Measurements from ENCODE around the gene C17orf107.
"Not testable (repeated sequence)": the region's sequence is repeated elsewhere in the genome, so short reads cannot be mapped to it uniquely, and the experiment has no call there.

Gene C17orf107

DNA sequence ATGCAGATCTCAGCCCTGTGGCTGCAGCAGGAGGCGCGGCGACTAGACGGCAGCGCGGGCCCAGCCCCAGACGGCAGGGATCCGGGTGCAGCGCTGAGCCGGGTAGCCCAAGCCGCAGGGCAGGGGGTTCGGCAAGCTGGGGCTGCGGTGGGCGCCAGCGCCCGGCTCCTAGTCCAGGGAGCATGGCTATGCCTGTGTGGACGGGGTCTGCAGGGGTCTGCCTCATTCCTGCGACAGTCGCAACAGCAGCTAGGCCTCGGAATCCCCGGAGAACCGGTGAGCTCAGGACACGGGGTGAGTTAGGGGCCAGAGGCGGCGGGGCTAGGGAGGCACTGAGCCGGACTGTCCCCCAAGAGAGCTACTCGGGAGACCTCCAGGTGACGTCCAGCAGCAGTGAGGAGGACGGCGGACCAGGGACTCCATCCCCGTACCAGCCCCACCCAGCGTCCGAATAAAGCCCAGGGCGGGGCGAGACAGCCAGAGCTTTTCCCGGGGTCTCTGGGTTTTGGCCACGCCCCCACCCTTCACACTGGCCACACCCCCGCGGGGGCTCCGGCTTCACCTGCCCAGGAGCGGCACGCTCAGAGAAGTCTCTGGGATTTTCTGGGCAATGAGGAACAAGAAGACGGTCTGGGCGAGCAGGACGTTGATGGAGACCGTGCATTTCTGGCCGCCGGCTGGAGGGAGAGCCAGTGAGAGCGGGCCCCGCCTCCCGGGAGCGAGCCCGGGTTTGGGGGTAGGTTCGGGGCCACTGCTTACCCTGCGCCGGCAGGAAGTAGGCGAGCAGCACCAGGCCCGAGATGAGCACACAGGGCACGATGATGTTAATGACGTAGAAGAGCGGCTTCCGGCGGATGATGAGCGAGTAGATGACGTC lies 1.1 kb downstream of the C17orf107 start:
- DNase-seq (ENCODE audit: extremely low read depth, insufficient read length): peak; percentile 66
- Histone ChIP-seq H3K27me3 (replicated peaks; ENCODE audit: control insufficient read depth, insufficient read depth, low read length) (no peaks in the 10 kb centered on the region), H3K4me3 (replicated peaks; ENCODE audit: low read depth, low read length) (peak overlapping the region; percentile 43), H3K36me3 (ENCODE audit: control insufficient read depth, insufficient read depth, low read length) (peaks cover 4% of the 10 kb centered on the region)
- TF ChIP-seq, protein P1, sequence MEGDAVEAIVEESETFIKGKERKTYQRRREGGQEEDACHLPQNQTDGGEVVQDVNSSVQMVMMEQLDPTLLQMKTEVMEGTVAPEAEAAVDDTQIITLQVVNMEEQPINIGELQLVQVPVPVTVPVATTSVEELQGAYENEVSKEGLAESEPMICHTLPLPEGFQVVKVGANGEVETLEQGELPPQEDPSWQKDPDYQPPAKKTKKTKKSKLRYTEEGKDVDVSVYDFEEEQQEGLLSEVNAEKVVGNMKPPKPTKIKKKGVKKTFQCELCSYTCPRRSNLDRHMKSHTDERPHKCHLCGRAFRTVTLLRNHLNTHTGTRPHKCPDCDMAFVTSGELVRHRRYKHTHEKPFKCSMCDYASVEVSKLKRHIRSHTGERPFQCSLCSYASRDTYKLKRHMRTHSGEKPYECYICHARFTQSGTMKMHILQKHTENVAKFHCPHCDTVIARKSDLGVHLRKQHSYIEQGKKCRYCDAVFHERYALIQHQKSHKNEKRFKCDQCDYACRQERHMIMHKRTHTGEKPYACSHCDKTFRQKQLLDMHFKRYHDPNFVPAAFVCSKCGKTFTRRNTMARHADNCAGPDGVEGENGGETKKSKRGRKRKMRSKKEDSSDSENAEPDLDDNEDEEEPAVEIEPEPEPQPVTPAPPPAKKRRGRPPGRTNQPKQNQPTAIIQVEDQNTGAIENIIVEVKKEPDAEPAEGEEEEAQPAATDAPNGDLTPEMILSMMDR (IDR thresholded peaks at IDR 0.05; ENCODE audit: insufficient read depth, low read length, poor library complexity, severe bottlenecking): no peak

DNA sequence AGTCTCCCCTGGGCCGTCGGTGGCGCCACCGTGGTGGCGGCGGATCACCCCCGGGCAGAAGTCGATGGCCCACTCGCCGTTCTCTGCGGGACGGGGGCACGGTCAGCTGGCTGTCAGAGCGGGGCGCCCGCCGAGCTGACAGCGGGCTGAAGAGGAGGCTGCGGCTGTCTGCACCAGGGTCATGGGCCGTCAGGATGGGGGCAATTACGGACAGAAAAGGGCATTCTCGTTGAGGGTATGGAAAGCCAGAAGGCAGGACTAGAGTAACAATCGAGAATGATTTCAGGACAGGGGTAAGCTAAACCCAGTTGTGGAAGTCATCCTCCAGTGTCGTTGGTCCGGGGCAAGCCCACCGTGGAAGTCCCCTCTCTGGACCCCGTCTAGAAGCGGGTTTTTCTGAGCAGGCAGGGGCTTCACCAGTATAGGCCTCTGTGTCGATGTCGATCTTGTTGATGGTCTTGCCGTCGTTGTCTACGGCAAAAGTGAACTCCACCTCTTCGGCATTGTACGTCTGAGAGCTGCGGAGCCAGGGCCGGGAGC lies 1.8 kb downstream of the C17orf107 start:
- peak overlapping the region; percentile 43 for H3K4me3 ChIP-seq (replicated peaks; ENCODE audit: low read depth, low read length)
- DNase-seq (ENCODE audit: extremely low read depth, insufficient read length): no peak

DNA sequence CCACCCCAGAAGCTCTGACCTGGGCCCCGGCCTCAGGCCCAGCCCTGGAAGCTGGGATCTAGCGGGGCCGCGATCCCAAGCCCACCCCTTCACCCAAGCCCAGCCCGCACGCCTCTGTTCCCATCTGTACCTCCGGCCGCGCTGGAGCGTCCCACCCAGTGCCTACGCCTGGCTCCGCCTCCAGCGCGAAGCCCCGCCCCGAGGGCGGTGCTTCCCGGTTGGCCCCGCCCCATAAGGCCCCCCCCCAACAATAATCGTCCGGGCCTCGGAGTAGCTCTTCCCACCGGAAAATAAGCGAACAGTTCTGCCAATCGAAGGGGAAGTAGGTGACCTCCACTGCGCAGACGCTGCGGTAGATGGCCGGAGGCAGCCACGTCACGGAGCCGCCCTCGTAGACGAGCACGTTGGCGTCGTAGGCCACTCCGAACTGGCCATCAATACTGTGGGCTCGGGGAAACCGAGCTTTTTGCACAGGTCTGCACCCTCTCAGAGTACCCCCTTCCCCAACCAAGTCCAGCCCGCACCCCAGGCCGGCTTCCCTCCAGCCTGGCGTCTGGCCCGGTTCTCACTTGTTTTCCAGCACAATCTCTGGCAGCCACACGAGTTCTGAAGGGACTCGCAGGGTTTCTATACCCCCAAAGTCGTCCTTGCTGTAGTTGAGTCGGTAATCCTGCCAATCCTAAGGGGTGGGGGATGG lies 2.5 kb downstream of the C17orf107 start:
- Histone ChIP-seq H3K36me3 (ENCODE audit: control insufficient read depth, insufficient read depth, low read length) (peaks cover 2% of the 10 kb centered on the region; the same call in 1 of the 2 replicates), H3K4me3 (replicated peaks; ENCODE audit: low read depth, low read length) (no peak overlapping the region), H3K27me3 (replicated peaks; ENCODE audit: control insufficient read depth, insufficient read depth, low read length) (no peaks in the 10 kb centered on the region)
- DNase-seq (ENCODE audit: extremely low read depth, insufficient read length): peak; percentile 63
- TF ChIP-seq, protein P1 (IDR thresholded peaks at IDR 0.05; ENCODE audit: insufficient read depth, low read length, poor library complexity, severe bottlenecking): no peak

More for the DNA sequence above, 1.8 kb downstream of the C17orf107 start:
- TF ChIP-seq, protein P1 (IDR thresholded peaks at IDR 0.05; ENCODE audit: insufficient read depth, low read length, poor library complexity, severe bottlenecking): no peak
- Histone ChIP-seq H3K36me3 (ENCODE audit: control insufficient read depth, insufficient read depth, low read length) (peaks cover 2% of the 10 kb centered on the region), H3K27me3 (replicated peaks; ENCODE audit: control insufficient read depth, insufficient read depth, low read length) (no peaks in the 10 kb centered on the region)

DNA sequence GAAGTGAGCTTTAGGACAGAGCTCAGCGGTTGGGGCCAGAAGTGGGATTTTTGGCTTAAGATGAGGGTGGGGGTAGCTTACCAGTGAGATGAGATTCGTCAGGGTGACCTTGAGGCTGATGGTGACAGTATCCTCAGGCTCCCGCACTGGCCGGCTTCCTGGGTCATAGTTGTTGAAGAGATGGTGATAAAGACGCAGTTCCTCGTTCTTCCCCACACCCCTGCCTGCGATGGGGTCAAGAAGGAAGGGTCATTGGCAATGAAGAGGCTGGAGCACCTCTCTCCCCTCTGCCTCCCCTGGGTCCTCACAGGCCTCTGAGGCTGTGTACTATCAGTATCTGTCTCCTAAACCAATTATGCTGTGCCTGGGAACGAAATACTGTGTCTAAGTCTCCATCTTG lies 3.2 kb downstream of the C17orf107 start:
- TF ChIP-seq, protein P1 (IDR thresholded peaks at IDR 0.05; ENCODE audit: insufficient read depth, low read length, poor library complexity, severe bottlenecking): no peak
- Histone ChIP-seq H3K4me3 (replicated peaks; ENCODE audit: low read depth, low read length) (no peak overlapping the region), H3K36me3 (ENCODE audit: control insufficient read depth, insufficient read depth, low read length) (peaks cover 2% of the 10 kb centered on the region; the same call in 1 of the 2 replicates), H3K27me3 (replicated peaks; ENCODE audit: control insufficient read depth, insufficient read depth, low read length) (no peaks in the 10 kb centered on the region)
- no peak for DNase-seq (ENCODE audit: extremely low read depth, insufficient read length)

DNA sequence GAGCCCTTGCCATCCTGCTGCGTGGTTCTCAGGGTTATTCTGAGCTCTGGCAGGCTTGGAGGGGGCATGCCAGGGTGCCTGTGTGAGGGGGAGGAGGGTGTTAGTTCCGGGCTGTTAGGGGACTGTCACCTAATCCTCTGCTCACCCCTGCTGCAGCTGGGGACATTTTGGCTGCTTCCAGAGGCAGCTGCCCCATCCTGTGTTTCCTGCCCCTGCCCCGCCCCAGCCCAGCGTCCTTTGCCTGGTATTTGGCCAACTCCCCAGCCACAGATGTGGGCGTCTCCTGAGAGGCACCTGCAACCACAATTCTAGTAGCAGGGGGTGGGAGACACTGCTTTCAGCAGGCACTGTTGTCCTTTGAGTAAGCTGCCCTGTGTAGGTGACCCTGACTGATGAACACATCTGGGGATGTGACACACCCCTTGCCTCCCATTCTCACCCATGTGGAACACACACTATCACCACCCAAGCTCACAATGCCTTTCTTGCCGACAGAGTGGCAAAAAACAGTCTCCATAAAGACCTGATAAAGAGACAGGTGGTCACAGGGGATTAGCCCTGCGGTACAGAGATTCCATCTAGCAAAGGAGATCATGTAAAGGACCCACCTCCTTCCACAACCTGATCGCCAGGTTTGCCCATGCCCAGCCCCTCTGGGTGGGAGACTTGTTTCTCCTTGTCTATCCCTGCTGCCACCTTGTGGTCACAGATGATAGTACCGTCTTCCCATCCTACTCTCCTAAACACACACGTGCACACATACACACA lies 3.9 kb downstream of the C17orf107 start, which contains the start of gene CHRNE:
Gene CHRNE, minus strand, starts transcription at position 48 of the 768 bp plus-strand sequence. Its CDS starts 35 bp downstream, at position 13.
- peak; percentile 56 for DNase-seq (ENCODE audit: extremely low read depth, insufficient read length)
- H3K27me3 ChIP-seq (replicated peaks; ENCODE audit: control insufficient read depth, insufficient read depth, low read length): no peaks in the 10 kb centered on the region
- TF ChIP-seq, protein P1 (IDR thresholded peaks at IDR 0.05; ENCODE audit: insufficient read depth, low read length, poor library complexity, severe bottlenecking): peak; percentile 73
- H3K4me3 ChIP-seq (replicated peaks; ENCODE audit: low read depth, low read length): no peak within 1 kb of the TSS
- no peaks in the 10 kb centered on the region for H3K36me3 ChIP-seq (ENCODE audit: control insufficient read depth, insufficient read depth, low read length)

DNA sequence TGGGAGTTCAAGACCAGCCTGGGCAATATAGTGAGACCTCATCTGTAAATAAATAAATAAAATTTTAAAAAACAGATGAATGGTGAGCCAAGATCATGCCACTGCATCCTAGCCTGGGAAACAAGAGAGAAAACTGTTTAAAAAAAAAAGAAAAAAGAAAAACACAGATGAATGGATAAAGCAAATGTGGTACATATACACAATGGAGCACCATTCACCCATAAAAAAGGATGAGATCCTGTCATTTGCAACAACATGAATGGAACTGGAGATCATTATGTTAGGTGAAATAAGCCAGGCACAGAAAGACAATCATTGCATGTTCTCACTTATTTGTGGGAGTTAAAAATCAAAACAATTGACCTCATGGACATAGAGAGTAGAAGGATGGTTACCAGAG lies 7.3 kb downstream of the C17orf107 start:
- DNase-seq (ENCODE audit: extremely low read depth, insufficient read length): not testable (repeated sequence)

More for the DNA sequence above, 7.3 kb downstream of the C17orf107 start:
- not testable (repeated sequence) for H3K27me3 ChIP-seq (replicated peaks; ENCODE audit: control insufficient read depth, insufficient read depth, low read length); H3K4me3 ChIP-seq (replicated peaks; ENCODE audit: low read depth, low read length); H3K36me3 ChIP-seq (ENCODE audit: control insufficient read depth, insufficient read depth, low read length)

Measured in GM06990 (cell line).